Thyroid gland (tissue), 4 donors: ENCODE data around the gene HDAC11. TPM values are rescaled to one million over a fixed set of nuclear protein-coding genes. Genes with fewer than 3 reads are reported as not detected.

Source experiments
- DNase-seq, 2 donors: peaks; one replicate each; pipeline ENCODE4 v3.0.0-alpha.2; 2019
- H3K27ac ChIP-seq, 3 donors: fragments of 200-600 bp; sonication (generic); 1 replicate in 2 of 3; 2 replicates in 1 of 3; pipeline ENCODE4 v1.5.1; 2016 to 2019; ENCODE audit warnings: mild to moderate bottlenecking in 1 of 3, moderate library complexity in 1 of 3
- H3K27me3 ChIP-seq: fragments of 200-600 bp; sonication (generic); one replicate; pipeline ENCODE4 v1.5.1; 2019
- H3K36me3 ChIP-seq, 2 donors: fragments of 200-600 bp; sonication (generic); one replicate each; pipeline ENCODE4 v1.5.1; 2016 to 2019
- H3K4me1 ChIP-seq, 2 donors: fragments of 200-600 bp; sonication (generic); one replicate each; pipeline ENCODE4 v1.5.1; 2017 to 2019
- H3K4me3 ChIP-seq, 3 donors: fragments of 200-600 bp; sonication (generic); replicated peaks in 1 of 3; 1 replicate in 2 of 3; 2 replicates in 1 of 3; pipeline ENCODE4 v1.5.1; 2016; ENCODE audit warnings: mild to moderate bottlenecking in 1 of 3
- H3K9me3 ChIP-seq: fragments of 200-600 bp; sonication (generic); one replicate; pipeline ENCODE4 v1.5.1; 2017
- CTCF ChIP-seq, 6 experiments: fragments of 200-600 bp in 3 of 6; fragments of 450-650 bp in 3 of 6; sonication (generic) in 3 of 6; IDR thresholded peaks; one replicate each; pipeline ENCODE4 v1.5.1; 2016 to 2019; ENCODE audit warnings: antibody characterized with exemption in 6 of 6, mild to moderate bottlenecking in 2 of 6, inconsistent platforms in 1 of 6, moderate library complexity in 1 of 6
- POLR2A ChIP-seq, 2 donors: fragments of 450-650 bp; IDR thresholded peaks; one replicate each; pipeline ENCODE4 v1.6.1; 2017; ENCODE audit warnings: antibody characterized with exemption in 2 of 2, mild to moderate bottlenecking in 2 of 2, moderate library complexity in 1 of 2
- WGBS, 2 donors: methylation state at CpG; one replicate each; pipeline ENCODE4 v1.1.5; 2017; 5-methylcytosine and 5-hydroxymethylcytosine counted together
- intact Hi-C: fragments of 100-400 bp; cut with DNase I; formaldehyde crosslinking; loops from one replicate; pipeline ENCODE4 v1.15.1; 2023
- total RNA-seq, 4 donors: library from RNA; depleted of rRNA; stranded (reverse); fragments of >200 nt; gene quantifications; one replicate each; pipeline ENCODE4 v1.2.3, GENCODE V29; 2016

Gene HDAC11
- total RNA-seq, 4 donors from 2014 or later: 18.8 to 47.5 (median 30.8) TPM

- Histone ChIP-seq H3K27me3 (no peaks in the 10 kb centered on the region), H3K36me3 (no peaks in the 10 kb centered on the region), H3K4me3 (no peak overlapping the region), H3K9me3 (no peaks in the 10 kb centered on the region), H3K4me1 (no peaks in the 10 kb centered on the region), H3K27ac (no peak overlapping the region)
- TF ChIP-seq CTCF (IDR thresholded peaks at IDR 0.05): no peak
- whole genome bisulfite sequencing, 2 donors: 82 to 88% methylated on average over 4 of the region's 4 CpGs
- intact Hi-C loops: no loop called here
- no peak for DNase-seq
Observed at GRCh38 chr3:13472286-13472685, 7.8 kb upstream of the HDAC11 start.

GRCh38 chr3:13473020-13473419, 7.1 kb upstream of the HDAC11 start:
- DNase-seq: no peak
- H3K36me3 ChIP-seq: no peaks in the 10 kb centered on the region
- H3K27me3 ChIP-seq: no peaks in the 10 kb centered on the region
- intact Hi-C loops: no loop called here
- no peaks in the 10 kb centered on the region for H3K9me3 ChIP-seq
- H3K4me3 ChIP-seq: no peak overlapping the region
- 92 to 100% methylated on average over 3 of the region's 3 CpGs for WGBS, 2 donors
- no peak for TF ChIP-seq CTCF (IDR thresholded peaks at IDR 0.05)
- no peak for TF ChIP-seq POLR2A (IDR thresholded peaks at IDR 0.05)
- H3K27ac ChIP-seq: no peak overlapping the region
- H3K4me1 ChIP-seq: no peaks in the 10 kb centered on the region

GRCh38 chr3:13474021-13474420, 6.1 kb upstream of the HDAC11 start:
- no peak for DNase-seq
- no peak overlapping the region for H3K27ac ChIP-seq
- no peaks in the 10 kb centered on the region for H3K9me3 ChIP-seq
- peaks cover under 1 to 2% of the 10 kb centered on the region in 2 donors for H3K4me1 ChIP-seq
- intact Hi-C loops: no loop called here
- H3K27me3 ChIP-seq: no peaks in the 10 kb centered on the region
- no peak overlapping the region for H3K4me3 ChIP-seq
- TF ChIP-seq CTCF (IDR thresholded peaks at IDR 0.05): no peak
- TF ChIP-seq POLR2A (IDR thresholded peaks at IDR 0.05): no peak
- no peaks in the 10 kb centered on the region for H3K36me3 ChIP-seq
- WGBS, 2 donors: 74 to 82% methylated on average over 12 of the region's 12 CpGs

GRCh38 chr3:13474776-13475303, 5.3 kb upstream of the HDAC11 start:
- Histone ChIP-seq H3K9me3 (no peaks in the 10 kb centered on the region), H3K27ac (no peak overlapping the region), H3K36me3 (no peaks in the 10 kb centered on the region), H3K4me1 (peaks cover 4 to 6% of the 10 kb centered on the region in 2 donors), H3K27me3 (no peaks in the 10 kb centered on the region), H3K4me3 (no peak overlapping the region)
- no peak for DNase-seq
- TF ChIP-seq POLR2A (IDR thresholded peaks at IDR 0.05) (no peak), CTCF (IDR thresholded peaks at IDR 0.05) (no peak)
- 75 to 83% methylated on average over 10 of the region's 10 CpGs for WGBS, 2 donors
- intact Hi-C loops: no loop called here

- no peak for DNase-seq
- intact Hi-C loops: no loop called here
- H3K9me3 ChIP-seq: no peaks in the 10 kb centered on the region
- no peak overlapping the region for H3K27ac ChIP-seq
- H3K36me3 ChIP-seq: no peaks in the 10 kb centered on the region
- H3K4me1 ChIP-seq: peaks cover 9 to 11% of the 10 kb centered on the region in 2 donors
- no peak overlapping the region for H3K4me3 ChIP-seq
- WGBS, 2 donors: 59 to 61% methylated on average over 5 to 7 of the region's 7 CpGs
- TF ChIP-seq CTCF (IDR thresholded peaks at IDR 0.05) (no peak), POLR2A (IDR thresholded peaks at IDR 0.05) (no peak)
- H3K27me3 ChIP-seq: no peaks in the 10 kb centered on the region
Observed at GRCh38 chr3:13475871-13476590, 4.1 kb upstream of the HDAC11 start.
